Ishikawa (cell line): Measurements from ENCODE around the gene WAS.

Experiments used
- CEBPB ChIP-seq: IDR thresholded peaks from 2 replicates; pipeline ENCODE4 v1.6.1; 2012
- CREB1 ChIP-seq: IDR thresholded peaks from 2 replicates; pipeline ENCODE4 v1.6.1; 2012; ENCODE audit warnings: low read depth
- EGR1 ChIP-seq: IDR thresholded peaks from 2 replicates; pipeline ENCODE4 v1.6.1; 2012
- EP300 ChIP-seq: IDR thresholded peaks from 2 replicates; pipeline ENCODE4 v1.6.1; 2012; ENCODE audit warnings: borderline replicate concordance
- FOXM1 ChIP-seq: IDR thresholded peaks from 2 replicates; pipeline ENCODE4 v1.6.1; 2012; ENCODE audit warnings: low read depth, borderline replicate concordance
- NFIC ChIP-seq: IDR thresholded peaks from 2 replicates; pipeline ENCODE4 v1.6.1; 2012
- RAD21 ChIP-seq: IDR thresholded peaks from 2 replicates; pipeline ENCODE4 v1.6.1; 2012; ENCODE audit warnings: low read depth
- REST ChIP-seq: IDR thresholded peaks from 2 replicates; pipeline ENCODE4 v1.6.1; 2012; ENCODE audit warnings: low read depth, mild to moderate bottlenecking
- TAF1 ChIP-seq: IDR thresholded peaks from 2 replicates; pipeline ENCODE4 v1.6.1; 2012; ENCODE audit warnings: low read depth, mild to moderate bottlenecking
- TCF12 ChIP-seq: IDR thresholded peaks from 2 replicates; pipeline ENCODE4 v1.6.1; 2012; ENCODE audit warnings: low read depth
- TEAD4 ChIP-seq: IDR thresholded peaks from 2 replicates; pipeline ENCODE4 v1.6.1; 2012
- USF1 ChIP-seq: IDR thresholded peaks from 2 replicates; pipeline ENCODE4 v1.6.1; 2012
- YY1 ChIP-seq: IDR thresholded peaks from 2 replicates; pipeline ENCODE4 v1.6.1; 2012; ENCODE audit warnings: low read depth
- ZBTB7A ChIP-seq: IDR thresholded peaks from 2 replicates; pipeline ENCODE4 v1.6.1; 2012; ENCODE audit warnings: low read depth
- TF ChIP-seq, protein P1 (sequence below): IDR thresholded peaks from 2 replicates; pipeline ENCODE4 v1.6.1; 2012

Gene WAS

DNA sequence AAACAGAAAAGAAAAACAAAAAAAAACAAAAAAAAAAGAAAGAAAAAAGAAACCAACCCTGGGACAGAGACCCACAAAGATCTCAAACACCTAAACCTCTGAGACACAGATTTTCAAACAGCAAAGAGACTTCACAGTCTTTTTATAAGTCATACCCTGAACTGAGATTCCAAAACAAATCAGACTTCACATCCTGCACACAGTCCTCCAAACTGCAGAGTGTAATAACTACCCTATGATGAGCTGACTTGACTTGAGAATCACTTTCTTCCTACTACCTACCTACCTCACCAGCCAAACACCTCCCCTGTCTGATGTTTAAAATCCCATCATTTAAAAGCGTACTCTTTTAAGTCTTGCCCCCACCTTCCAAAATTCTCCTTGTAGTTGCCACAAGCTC lies 52.7 kb downstream of the WAS start:
- no peak for TF ChIP-seq CREB1
- TF ChIP-seq USF1, result no peak
- no peak for TF ChIP-seq REST
- TF ChIP-seq TEAD4, result no peak
- TF ChIP-seq YY1, result no peak
- TF ChIP-seq RAD21, result no peak
- TF ChIP-seq NFIC, result no peak
- TF ChIP-seq EGR1, result no peak
- TF ChIP-seq ZBTB7A, result no peak
- TF ChIP-seq TAF1, result no peak
- TF ChIP-seq TCF12, result no peak
- TF ChIP-seq EP300, result no peak
- TF ChIP-seq CEBPB, result no peak
- TF ChIP-seq FOXM1, result no peak

GRCh38 chrX:48736878-48737212 lies 53.2 kb downstream of the WAS start:
- TF ChIP-seq NFIC (no peak), FOXM1 (no peak), CREB1 (no peak), YY1 (no peak), ZBTB7A (no peak)
- TF ChIP-seq, protein P1, sequence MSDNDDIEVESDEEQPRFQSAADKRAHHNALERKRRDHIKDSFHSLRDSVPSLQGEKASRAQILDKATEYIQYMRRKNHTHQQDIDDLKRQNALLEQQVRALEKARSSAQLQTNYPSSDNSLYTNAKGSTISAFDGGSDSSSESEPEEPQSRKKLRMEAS, result no peak

- TF ChIP-seq CEBPB (no peak), NFIC (no peak), CREB1 (no peak), REST (no peak), FOXM1 (no peak), USF1 (no peak), TEAD4 (no peak), EP300 (no peak), TCF12 (no peak), ZBTB7A (no peak)
- TF ChIP-seq, protein P1, result no peak
Measured at GRCh38 chrX:48737213-48737938, 53.8 kb downstream of the WAS start.

- no peak for TF ChIP-seq USF1
- TF ChIP-seq YY1, result no peak
- no peak for TF ChIP-seq CREB1
- TF ChIP-seq TCF12, result no peak
- no peak for TF ChIP-seq FOXM1
- no peak for TF ChIP-seq NFIC
- TF ChIP-seq REST, result no peak
- TF ChIP-seq TEAD4, result no peak
- TF ChIP-seq TAF1, result no peak
- TF ChIP-seq ZBTB7A, result no peak
- TF ChIP-seq CEBPB, result no peak
Measured at GRCh38 chrX:48737940-48738339, 54.3 kb downstream of the WAS start.
